Vagina (tissue), 2 donors: Measurements from ENCODE around the gene SMAD6.

Experiments used
- POLR2A ChIP-seq, 2 donors: fragments of 450-650 bp; IDR thresholded peaks; one replicate each; pipeline ENCODE4 v1.6.1; 2017; ENCODE audit warnings: antibody characterized with exemption in 2 of 2, mild to moderate bottlenecking in 2 of 2, moderate library complexity in 2 of 2
- TF ChIP-seq, protein P1 (sequence below), 3 experiments: fragments of 450-650 bp in 2 of 3; fragments of 200-600 bp in 1 of 3; sonication (generic) in 1 of 3; IDR thresholded peaks; one replicate each; pipeline ENCODE4 v1.5.1; 2017 to 2019; ENCODE audit warnings: antibody characterized with exemption in 3 of 3, mild to moderate bottlenecking in 2 of 3, moderate library complexity in 2 of 3

DNA sequence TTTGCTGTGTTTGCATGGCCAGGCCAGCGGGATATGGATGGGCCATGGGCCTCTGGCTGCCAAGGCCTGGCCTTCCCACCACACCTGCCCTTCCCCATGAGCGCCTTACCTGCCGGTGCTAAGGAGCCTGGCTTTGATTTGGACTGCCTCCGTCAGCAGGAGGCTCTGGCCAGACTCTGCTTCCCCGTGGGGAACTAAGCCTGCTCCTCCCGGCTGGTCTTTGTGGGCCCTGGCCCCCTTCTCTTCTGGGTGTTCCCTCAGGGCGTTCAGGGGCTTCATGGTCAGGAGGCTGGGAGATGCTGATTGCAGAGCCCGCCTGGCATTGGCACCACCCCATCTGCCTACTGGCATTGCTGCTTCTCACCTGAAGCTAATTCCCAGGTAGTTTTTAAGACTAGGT is 45.2 kb downstream of the SMAD6 start:
- TF ChIP-seq, protein P1, sequence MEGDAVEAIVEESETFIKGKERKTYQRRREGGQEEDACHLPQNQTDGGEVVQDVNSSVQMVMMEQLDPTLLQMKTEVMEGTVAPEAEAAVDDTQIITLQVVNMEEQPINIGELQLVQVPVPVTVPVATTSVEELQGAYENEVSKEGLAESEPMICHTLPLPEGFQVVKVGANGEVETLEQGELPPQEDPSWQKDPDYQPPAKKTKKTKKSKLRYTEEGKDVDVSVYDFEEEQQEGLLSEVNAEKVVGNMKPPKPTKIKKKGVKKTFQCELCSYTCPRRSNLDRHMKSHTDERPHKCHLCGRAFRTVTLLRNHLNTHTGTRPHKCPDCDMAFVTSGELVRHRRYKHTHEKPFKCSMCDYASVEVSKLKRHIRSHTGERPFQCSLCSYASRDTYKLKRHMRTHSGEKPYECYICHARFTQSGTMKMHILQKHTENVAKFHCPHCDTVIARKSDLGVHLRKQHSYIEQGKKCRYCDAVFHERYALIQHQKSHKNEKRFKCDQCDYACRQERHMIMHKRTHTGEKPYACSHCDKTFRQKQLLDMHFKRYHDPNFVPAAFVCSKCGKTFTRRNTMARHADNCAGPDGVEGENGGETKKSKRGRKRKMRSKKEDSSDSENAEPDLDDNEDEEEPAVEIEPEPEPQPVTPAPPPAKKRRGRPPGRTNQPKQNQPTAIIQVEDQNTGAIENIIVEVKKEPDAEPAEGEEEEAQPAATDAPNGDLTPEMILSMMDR (IDR thresholded peaks at IDR 0.05): no peak
- no peak for TF ChIP-seq POLR2A (IDR thresholded peaks at IDR 0.05)
